CD4-positive, alpha-beta T cell treated with Interleukin-15 for 1 hour (primary cell): Measurements from ENCODE around the gene ATP5F1B.

ENCODE experiments used
- DNase-seq: peaks from one replicate; pipeline ENCODE4 v3.0.0-alpha.2; 2020

ATP5F1B gene

DNA sequence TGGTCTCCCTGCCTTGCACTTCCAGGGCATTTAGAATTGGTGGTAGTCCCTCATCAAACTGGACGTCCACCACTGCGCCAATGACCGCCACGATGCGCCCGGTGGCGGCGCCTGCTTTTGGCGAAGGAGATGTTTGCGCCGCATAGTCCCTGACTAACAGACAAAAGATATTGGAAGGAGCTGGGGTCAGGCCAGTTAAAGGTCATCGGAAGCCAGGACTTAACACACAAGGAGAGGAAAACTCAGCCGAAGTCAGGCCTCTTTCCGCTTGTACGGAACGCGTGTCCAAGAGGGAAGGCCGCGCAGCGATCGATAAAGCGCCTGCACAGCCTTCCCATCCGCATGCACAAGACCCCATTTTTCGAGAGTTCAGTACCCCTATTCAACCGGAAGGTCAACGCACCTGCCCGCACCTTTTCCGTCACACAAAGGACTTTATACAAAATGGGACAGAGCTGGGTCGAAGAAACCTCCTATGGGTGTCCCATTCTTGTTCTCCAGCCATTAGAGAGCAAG lies 525 bp downstream of the ATP5F1B start:
- no peak for DNase-seq

GRCh38 chr12:56644654-56645053 lies 1.1 kb downstream of the ATP5F1B start:
- no peak for DNase-seq

- no peak for DNase-seq
Measured at GRCh38 chr12:56641219-56641618, 4.6 kb downstream of the ATP5F1B start.

DNA sequence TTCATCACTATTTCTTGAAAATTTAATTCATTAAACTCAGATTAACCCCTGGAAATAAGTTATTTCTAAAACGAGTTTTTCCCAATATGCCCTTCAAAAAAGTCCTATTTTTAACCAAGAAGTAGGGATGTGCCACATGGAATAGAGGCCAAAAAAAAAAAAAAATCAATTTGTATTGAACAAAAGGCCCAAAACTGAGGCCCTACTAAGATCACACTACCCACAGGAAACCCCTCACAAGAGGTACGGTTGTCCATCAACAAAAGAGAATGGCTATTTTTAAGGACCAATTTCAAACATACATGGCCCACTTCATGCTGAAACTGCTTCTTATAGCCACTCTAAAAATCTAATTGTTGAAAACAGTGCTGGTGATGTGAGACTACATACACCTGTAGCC lies 8.2 kb downstream of the ATP5F1B start:
- no peak for DNase-seq

DNA sequence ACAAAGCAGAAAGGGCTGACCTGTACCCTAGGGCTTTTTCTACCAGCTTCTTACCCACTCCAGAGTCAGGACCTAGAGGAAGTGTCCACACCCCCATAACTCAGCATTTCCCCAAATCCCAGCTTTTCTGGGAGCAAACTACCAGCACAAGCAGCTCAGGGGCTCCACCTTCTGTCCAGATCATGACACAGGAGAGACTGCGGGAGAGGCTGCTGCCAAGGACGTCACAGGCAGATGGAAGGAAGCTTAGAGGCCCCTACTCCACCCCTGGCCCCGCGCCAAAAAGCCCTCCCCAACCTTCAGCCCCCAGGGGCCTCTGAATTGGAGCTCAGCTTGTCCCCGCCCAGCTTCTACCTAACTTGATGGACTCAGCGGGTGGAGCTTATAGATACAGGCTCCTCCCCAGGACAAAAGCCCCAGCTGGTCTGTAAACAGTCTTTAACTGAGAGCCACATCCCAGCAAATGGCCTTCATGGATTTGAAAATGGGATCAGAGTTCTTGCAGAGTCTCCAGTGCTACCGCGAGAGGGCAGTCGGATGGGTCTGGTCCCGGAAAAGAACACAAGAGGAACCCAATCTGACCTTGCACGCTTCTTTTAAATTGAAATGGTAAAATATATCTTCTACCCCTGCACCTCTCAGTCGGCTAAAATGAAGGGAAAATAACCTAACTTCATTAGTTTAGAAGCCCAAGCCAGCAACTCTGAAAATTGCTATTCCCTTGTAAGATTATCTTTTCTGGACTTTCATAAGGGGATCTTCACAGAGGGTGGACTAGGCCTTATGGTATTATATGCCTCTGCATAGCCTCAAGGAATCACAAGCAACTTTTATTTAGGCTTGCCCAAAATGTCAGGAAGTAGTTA lies 8.9 kb downstream of the ATP5F1B start:
- DNase-seq = peak; percentile 97

DNA sequence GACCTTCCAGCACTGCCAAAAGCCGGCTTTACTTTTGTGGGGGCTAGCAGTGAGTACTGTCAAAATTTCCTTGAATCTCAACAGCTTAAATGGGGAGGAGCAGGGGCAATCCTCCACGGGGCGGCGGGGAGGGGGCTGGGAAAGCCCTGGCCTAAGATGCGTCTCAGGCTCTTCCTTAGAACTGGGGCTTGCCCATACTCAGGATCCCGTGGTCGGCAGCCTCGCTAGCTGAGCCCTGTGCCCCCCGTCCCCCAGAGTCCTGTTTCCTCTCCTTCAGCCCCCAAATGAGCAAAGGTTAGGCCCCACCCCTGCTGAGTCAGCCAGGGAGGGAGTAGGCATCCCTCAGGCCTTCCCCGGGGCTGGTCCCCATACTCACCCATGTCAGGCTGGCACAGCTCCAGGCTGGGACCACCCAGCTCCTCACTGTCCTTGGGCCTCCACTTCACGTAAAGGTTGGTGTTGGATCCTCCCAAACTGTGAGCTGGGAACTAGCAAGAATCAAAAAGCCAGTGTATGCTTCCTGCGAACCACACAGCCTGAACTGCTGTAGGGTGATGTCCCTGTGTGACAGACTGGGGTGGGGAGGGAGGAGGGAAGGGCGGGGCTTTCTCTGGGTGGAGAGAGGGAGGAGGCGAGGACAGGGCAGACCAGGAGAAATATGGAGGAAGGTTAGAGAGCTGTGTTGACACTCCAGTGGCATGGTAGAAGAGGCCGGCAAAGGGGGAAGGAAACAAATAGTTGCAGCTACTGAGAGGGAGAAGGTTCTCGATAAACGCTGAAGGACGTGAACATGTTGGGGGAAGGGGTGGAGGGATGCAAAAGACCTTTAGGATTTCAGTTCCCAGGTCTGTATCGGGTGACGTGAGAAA lies 9.7 kb downstream of the ATP5F1B start:
- DNase-seq = peak; percentile 86

GRCh38 chr12:56634837-56635791 lies 10.7 kb downstream of the ATP5F1B start:
- DNase-seq = peak; percentile 69

DNA sequence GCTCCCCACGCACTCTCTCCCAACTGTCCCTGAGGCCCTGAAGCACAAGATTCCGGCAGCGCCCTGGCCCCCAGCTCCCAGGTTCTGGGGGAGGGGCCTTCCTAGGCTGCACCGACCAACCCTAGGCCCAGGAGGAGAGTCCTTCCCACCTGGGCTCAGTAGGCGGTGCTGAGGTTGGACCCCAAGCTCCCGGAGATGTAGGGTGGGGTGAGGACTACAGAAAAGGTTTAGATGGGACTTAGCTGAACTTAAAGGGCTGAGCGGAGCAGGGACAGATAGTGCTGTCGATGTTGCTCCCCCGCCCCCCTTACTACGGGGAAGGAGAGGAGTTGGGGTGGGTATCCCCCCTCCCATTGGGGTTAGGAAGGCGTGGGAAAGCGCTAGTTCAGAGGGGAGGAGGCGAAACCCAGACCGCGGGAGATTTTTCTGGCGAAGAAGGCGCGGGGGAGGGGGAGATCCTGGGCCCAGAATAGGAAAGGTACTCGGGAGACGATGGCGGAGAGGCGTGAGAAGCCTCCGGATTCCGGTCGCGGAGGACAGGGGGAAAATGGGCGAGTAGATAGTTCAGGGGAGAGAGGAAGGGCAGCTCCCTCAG lies 11.4 kb downstream of the ATP5F1B start:
- DNase-seq = no peak

DNA sequence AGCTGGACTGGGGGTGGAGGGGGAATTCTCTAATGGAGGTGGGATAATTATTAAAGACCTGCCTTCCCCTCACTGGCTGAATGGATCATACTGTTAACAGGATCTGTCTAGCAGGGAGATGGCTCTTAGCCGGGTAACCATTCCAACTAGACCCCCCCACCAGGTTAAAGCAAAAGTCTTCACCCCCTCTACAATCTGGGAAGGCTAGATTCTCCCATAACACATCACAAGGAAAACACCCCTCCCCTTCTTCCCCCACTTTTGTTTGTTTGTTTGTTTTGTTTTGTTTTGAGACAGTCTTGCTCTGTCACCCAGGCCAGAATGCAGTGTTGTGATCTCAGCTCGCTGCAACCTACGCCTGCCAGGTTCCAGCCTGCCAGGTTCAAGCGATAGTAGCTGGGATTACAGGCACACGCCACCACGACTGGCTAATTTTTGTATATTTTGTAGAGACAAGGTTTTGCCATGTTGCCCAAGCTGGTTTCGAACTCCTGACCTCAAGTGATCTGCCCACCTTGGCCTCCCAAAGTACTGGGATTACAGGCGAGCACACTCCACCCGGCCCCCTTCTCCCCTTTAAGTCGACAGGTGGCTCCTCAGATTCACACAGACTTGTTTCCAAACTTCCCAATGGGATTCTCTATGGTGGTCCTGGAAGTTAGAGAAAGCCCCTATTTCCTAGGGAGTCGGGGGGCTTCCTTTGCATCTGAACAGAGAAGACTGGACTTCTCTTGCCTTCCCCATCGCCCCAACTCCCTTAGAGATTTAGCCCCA lies 12.1 kb downstream of the ATP5F1B start:
- no peak for DNase-seq

DNA sequence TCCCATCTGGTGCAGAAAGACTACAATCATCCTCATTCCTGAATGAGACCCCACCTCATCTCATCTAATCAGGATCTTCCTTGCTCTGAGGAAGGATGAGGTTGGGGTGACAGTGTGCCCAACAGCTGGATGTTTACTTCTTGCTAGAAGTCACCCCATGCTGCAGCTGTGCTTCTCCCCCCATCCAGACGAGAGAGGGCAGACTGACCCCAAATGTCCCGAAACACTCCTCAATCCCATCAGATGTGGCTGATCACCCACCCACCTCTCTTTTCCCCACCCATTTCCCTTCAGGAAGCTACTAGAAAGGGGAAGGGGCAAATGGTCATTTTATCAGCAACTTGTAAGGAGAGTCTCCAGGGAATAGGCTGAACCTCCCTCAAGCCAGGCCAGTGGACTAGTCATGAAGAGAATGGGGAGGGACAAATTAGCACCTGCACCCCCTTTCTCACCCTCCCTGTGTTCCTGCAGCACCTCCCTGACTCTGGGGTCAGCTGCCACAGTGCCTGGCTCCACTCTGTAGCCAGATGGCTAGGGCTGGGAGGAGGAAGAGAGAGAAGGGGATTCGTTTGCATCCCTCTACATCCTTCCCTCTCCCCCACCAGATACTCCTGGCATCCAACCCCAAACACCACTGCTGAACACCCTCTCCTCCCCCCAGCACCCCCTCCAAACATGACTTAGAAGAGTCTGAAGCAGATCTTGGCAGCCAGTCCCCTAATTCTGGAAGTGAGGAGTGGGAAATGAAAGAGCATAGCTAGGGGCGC lies 12.9 kb downstream of the ATP5F1B start:
- no peak for DNase-seq

GRCh38 chr12:56631790-56632700 lies 13.7 kb downstream of the ATP5F1B start:
- DNase-seq = peak; percentile 64

DNA sequence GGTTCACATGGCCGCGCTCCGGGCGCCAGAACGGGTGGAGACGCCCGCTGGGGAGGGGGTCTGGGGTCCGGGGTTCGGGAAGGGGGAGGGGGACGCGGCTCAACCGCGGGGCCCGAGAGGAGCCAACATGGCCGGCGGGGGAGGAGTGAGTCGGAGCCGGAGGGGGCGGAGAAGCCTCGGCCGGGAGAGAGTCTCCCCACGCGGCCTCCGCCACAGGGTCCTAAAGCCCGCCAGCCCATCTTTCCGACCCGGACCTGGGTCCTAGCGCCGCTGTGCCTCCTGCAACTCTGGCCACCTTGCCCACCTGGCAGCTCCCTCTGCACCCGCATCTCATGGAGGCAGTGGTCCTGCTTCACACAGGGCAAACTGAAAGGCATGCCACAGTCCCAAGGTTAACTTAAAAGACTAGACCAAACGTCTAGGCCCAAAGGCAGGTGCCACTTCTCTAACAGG lies 15.6 kb downstream of the ATP5F1B start, which contains the start of gene BAZ2A:
TSS of gene BAZ2A (minus strand) at position 147 of the 453 bp plus-strand sequence. CDS start 12,796 bp downstream, outside the sequence.
- peak; percentile 84 for DNase-seq

DNA sequence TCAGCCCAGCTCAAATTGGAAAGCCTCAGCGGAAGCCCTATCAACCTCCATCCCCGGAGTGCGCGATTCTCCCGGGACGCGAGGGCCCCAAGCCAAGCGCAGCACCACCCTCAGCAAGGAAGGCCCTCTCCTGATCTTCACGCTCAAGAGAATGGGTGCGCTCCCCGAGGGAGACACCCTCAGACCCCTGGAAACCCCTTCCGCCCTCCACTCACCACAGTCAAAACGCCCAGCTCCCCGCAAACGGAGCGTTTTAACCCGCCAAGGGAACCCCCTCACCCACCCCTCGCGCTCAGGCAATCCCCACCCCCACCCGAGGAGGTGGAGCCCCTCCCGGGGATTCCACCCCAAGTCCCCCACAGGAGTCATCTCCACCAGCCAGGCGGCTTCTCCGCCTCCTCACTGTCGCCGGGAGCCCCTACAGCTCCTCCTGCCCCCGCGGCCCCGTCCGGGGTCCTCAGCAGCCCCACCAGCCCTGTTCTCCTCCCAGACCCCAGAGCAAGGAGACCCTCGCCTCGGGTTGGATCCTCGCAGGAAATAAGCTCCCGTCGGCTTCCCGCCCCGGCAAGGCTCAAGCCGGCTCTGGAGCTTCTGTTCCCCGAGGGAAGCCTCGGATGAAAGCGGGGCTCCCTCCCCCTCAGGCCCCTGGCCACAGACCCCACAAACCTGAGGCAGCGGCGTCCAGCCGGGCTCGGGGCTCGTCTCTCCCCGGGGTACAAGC lies 16.2 kb downstream of the ATP5F1B start:
- DNase-seq = peak; percentile 59

DNA sequence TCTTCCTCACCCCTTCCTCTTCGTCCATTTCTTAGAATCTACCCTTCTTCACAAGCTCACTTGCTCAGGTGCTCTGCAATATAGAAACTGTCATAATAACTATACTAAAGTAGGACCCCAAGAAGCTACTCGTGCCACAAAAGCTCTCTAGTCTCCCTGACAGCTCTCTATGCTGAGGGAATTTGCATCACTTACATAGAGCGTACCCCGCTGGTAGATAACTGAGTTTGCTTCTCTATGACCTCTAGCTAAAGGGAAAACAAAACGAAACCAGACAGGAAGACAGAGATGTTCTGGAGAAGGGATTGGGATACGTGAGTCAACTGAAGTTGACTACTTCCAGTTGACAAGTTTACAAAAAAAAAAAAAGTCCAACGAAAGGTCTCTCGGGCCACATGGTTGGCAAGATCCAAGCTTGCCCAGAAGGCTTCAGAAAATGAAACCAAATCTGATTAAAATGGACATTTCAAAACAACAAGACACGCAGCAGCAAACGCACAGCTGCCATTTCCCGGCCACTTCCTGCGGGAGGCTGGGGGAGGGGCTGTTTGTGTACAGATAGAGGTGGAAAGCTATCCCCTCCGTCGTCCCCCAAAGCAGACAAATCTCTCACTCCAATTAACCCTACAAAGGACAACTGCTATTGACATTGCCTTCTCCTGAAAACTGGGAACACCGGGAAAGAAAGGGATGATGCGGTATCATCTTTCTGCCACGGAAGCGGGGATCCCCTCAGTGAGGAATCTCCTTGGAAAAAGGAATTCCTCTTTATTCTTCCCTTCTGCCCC lies 16.9 kb downstream of the ATP5F1B start:
- peak; percentile 75 for DNase-seq

DNA sequence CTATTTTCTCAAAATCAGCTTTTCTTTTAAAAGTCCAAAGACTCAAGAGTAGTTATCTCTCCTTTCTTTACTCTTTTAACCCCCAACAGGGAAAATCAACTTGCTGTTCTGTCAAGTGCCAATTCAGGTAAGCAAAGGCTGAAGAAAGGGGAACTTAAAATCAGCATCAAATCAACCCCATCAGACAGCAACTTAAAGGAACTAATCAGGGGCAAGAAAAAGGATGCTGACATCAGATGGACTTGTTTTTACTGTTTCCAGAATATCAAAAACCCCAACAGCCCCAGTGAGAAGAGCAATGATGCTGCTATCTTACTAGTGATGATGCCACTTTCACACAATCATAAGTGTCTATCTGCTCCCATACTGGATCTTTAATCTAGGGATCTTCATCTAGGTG lies 19.1 kb downstream of the ATP5F1B start:
- DNase-seq = no peak

DNA sequence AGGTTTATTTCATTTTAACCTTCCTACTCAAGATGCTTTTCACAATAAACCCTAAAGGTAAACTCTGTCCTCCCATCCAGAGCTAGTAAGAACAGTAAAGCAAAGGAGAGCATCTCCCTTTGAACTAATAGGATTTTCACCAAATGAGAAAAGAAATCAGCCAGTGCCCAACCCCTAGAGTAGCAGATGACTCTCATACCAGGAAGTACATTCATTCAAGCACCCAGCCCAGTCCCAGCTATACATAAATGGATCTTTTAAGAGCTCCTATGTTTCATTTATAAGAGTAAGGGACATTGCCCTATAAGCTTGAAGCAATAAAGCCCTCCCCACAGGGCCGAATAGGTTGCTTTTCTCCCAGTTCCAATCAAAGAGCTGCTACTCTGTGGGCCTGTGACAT lies 23.2 kb downstream of the ATP5F1B start:
- no peak for DNase-seq

GRCh38 chr12:56616925-56617324 lies 28.9 kb downstream of the ATP5F1B start:
- DNase-seq = no peak

- no peak for DNase-seq
Measured at GRCh38 chr12:56616244-56616643, 29.5 kb downstream of the ATP5F1B start.
